Measurements from ENCODE around the gene EXO1. TPM values are rescaled to one million over a fixed set of nuclear protein-coding genes. Genes with fewer than 3 reads are reported as not detected.

Gene EXO1
- total and polyA plus RNA-seq, 2 donors (not counting 1 experiment from before 2014, with no cell fraction given), result 0.73 to 1.2 TPM

DNA sequence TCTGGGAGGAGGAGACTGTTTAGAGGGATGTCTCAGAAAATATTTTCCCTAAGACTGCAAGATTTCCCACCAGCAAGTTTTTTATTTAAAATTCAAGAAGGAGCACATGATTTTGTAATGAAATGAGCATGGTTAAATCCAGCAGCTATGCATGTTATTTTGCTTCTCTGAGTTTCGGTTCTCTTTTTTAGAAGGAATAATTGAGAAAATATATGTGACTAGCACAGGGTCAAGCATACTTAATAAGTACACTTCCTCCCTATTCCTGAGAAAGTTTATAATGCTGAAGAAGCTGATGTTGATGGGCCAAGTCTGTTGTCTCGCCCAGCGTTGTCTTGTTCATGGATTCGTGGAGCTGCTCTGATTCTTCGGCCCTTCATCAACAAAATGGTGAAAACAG is 51.2 kb downstream of the EXO1 start:
- WGBS (ENCODE audit: insufficient coverage), result no CpG with 5 or more reads among the region's 5 CpGs
- DNase-seq, result peak; percentile 21
- intact Hi-C loops (cut with micrococcal nuclease), result loop anchor here (5.0 kb wide), 3 partner anchors 118 to 1167 kb away; partner anchors contain the start of gene KMO

DNA sequence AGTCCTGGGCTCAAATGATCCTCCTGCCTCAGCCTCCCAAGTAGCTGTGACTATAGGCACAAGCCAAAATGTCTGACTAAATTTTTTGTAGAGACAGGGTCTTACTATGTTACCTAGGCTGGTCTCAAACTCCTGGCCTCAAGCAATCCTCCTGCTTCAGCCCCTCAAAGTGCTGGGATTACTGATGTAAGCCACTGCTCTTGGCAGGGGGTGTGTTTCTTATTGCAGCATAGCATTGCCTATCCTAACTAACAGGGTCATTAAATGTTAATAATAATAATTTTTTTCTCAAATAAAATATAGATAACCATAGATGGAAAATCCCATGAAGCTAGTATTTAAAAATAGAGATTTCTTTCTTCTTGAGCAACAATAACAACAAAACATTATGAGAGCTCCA is 52.4 kb downstream of the EXO1 start:
- Histone ChIP-seq H3K4me2 (replicated peaks; ENCODE audit: low read depth, low read length, poor library complexity, severe bottlenecking) (no peak overlapping the region), H2AFZ (ENCODE audit: insufficient read depth, low read depth, low read length, poor library complexity, severe bottlenecking) (no peak overlapping the region), H4K20me1 (ENCODE audit: control insufficient read depth, insufficient read depth, low read length, poor library complexity, severe bottlenecking) (no peaks in the 10 kb centered on the region), H3K9me3 (ENCODE audit: control extremely low read depth in 1 of 3, control insufficient read depth in 2 of 3, insufficient read depth in 1 of 3, low read length in 2 of 3) (no peaks in the 10 kb centered on the region), H3K27me3 (replicated peaks in 1 of 4; ENCODE audit: control extremely low read depth in 1 of 4, control insufficient read depth in 3 of 4, insufficient read depth in 4 of 4, low read length in 3 of 4) (no peaks in the 10 kb centered on the region), H3K9ac (ENCODE audit: low read length) (no peak overlapping the region), H3K79me2 (ENCODE audit: control insufficient read depth, insufficient read depth, low read length) (no peaks in the 10 kb centered on the region), H3K27ac (ENCODE audit: low read length in 2 of 2) (no peak overlapping the region), H3K4me3 (ENCODE audit: control extremely low read depth in 1 of 5, extremely low read depth in 1 of 5, insufficient read depth in 1 of 5, low read depth in 2 of 5, low read length in 4 of 5) (no peak overlapping the region), H3K4me1 (ENCODE audit: control insufficient read depth in 2 of 2, insufficient read depth in 2 of 2, low read length in 2 of 2) (peaks cover 12 to 15% of the 10 kb centered on the region in 2 donors), H3K36me3 (replicated peaks in 1 of 2; ENCODE audit: control extremely low read depth in 1 of 2, control insufficient read depth in 1 of 2, extremely low read depth in 1 of 2, insufficient read depth in 2 of 2, low read length in 1 of 2) (no peaks in the 10 kb centered on the region)
- DNase-seq (no peak), ATAC-seq (ENCODE audit: low read depth) (no peak)
- CTCF ChIA-PET, result interaction anchor here (0.9 to 1.4 kb wide), 3 partner anchors 8 to 98 kb away, joined by 3 to 8 read pairs (median 6); no protein-coding TSS in a partner anchor
- Mint-ChIP-seq H3K9me3 (ENCODE audit: insufficient read depth) (no peaks in the 10 kb centered on the region), H3K4me1 (peaks cover 15% of the 10 kb centered on the region), H3K4me3 (no peak overlapping the region), H3K27ac (no peak overlapping the region), H3K27me3 (no peaks in the 10 kb centered on the region)
- TF ChIP-seq, protein P1, sequence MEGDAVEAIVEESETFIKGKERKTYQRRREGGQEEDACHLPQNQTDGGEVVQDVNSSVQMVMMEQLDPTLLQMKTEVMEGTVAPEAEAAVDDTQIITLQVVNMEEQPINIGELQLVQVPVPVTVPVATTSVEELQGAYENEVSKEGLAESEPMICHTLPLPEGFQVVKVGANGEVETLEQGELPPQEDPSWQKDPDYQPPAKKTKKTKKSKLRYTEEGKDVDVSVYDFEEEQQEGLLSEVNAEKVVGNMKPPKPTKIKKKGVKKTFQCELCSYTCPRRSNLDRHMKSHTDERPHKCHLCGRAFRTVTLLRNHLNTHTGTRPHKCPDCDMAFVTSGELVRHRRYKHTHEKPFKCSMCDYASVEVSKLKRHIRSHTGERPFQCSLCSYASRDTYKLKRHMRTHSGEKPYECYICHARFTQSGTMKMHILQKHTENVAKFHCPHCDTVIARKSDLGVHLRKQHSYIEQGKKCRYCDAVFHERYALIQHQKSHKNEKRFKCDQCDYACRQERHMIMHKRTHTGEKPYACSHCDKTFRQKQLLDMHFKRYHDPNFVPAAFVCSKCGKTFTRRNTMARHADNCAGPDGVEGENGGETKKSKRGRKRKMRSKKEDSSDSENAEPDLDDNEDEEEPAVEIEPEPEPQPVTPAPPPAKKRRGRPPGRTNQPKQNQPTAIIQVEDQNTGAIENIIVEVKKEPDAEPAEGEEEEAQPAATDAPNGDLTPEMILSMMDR (IDR thresholded peaks at IDR 0.05), result no peak
- no peak for TF ChIP-seq EZH2 (IDR thresholded peaks at IDR 0.05; ENCODE audit: borderline replicate concordance, insufficient read depth, low read depth, low read length, poor library complexity, severe bottlenecking)
- POLR2A ChIA-PET, result no interaction called here
- intact Hi-C loops (cut with micrococcal nuclease), result no loop called here

More for the DNA sequence above, 51.2 kb downstream of the EXO1 start:
- Mint-ChIP-seq H3K4me1 (peaks cover 15% of the 10 kb centered on the region), H3K27me3 (no peaks in the 10 kb centered on the region), H3K27ac (peak overlapping the region; percentile 78), H3K4me3 (peak overlapping the region; percentile 5), H3K9me3 (ENCODE audit: insufficient read depth) (no peaks in the 10 kb centered on the region)
- Histone ChIP-seq H3K36me3 (replicated peaks in 1 of 2; ENCODE audit: control extremely low read depth in 1 of 2, control insufficient read depth in 1 of 2, extremely low read depth in 1 of 2, insufficient read depth in 2 of 2, low read length in 1 of 2) (no peaks in the 10 kb centered on the region), H3K27ac (ENCODE audit: low read length in 2 of 2) (peak overlapping the region in 1 of 2 donors; percentile 18), H3K4me1 (ENCODE audit: control insufficient read depth in 2 of 2, insufficient read depth in 2 of 2, low read length in 2 of 2) (peaks cover 12 to 15% of the 10 kb centered on the region in 2 donors), H3K27me3 (replicated peaks in 1 of 4; ENCODE audit: control extremely low read depth in 1 of 4, control insufficient read depth in 3 of 4, insufficient read depth in 4 of 4, low read length in 3 of 4) (no peaks in the 10 kb centered on the region), H3K79me2 (ENCODE audit: control insufficient read depth, insufficient read depth, low read length) (no peaks in the 10 kb centered on the region), H3K9ac (ENCODE audit: low read length) (no peak overlapping the region), H3K9me3 (ENCODE audit: control extremely low read depth in 1 of 3, control insufficient read depth in 2 of 3, insufficient read depth in 1 of 3, low read length in 2 of 3) (no peaks in the 10 kb centered on the region), H3K4me2 (replicated peaks; ENCODE audit: low read depth, low read length, poor library complexity, severe bottlenecking) (peak overlapping the region; percentile 40), H3K4me3 (ENCODE audit: control extremely low read depth in 1 of 5, extremely low read depth in 1 of 5, insufficient read depth in 1 of 5, low read depth in 2 of 5, low read length in 4 of 5) (no peak overlapping the region), H4K20me1 (ENCODE audit: control insufficient read depth, insufficient read depth, low read length, poor library complexity, severe bottlenecking) (no peaks in the 10 kb centered on the region), H2AFZ (ENCODE audit: insufficient read depth, low read depth, low read length, poor library complexity, severe bottlenecking) (peak overlapping the region; percentile 70)
- ATAC-seq (ENCODE audit: low read depth), result peak; percentile 49
- CTCF ChIA-PET, result interaction anchor here (1.4 to 7.9 kb wide), 3 partner anchors 9 to 288 kb away, joined by 6 to 68 read pairs (median 6); partner anchors contain the start of gene MAP1LC3C
- POLR2A ChIA-PET, result no interaction called here
- TF ChIP-seq, protein P1 (IDR thresholded peaks at IDR 0.05), result no peak
- no peak for TF ChIP-seq EZH2 (IDR thresholded peaks at IDR 0.05; ENCODE audit: borderline replicate concordance, insufficient read depth, low read depth, low read length, poor library complexity, severe bottlenecking)

Measured in B cell (primary cell).